Measurements from ENCODE around the gene SYCE3.

Gene SYCE3

DNA sequence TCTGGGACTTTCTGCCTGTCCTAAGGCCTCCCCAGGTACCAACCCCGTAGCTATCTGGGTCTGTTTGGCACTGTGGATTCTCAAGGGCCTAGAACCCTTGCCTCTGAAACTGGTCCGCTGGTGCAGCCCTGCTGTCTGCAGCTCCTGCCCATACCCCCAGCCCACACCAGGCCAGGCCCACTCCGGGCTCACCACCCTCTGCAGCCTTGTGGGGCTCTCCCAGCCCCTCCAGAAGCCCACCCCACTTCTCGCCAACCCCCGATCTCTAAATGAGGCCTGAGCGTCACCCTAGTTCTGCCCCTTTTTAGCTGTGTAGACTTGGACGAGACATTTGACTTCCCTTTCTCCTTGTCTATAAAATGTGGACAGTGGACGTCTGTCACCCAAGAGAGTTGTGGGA is 12.3 kb downstream of the SYCE3 start:
- H3K79me2 ChIP-seq (ENCODE audit: insufficient read depth, low read length), result peaks cover 6% of the 10 kb centered on the region; the same call in 1 of the 2 replicates
- TF ChIP-seq, protein P1, sequence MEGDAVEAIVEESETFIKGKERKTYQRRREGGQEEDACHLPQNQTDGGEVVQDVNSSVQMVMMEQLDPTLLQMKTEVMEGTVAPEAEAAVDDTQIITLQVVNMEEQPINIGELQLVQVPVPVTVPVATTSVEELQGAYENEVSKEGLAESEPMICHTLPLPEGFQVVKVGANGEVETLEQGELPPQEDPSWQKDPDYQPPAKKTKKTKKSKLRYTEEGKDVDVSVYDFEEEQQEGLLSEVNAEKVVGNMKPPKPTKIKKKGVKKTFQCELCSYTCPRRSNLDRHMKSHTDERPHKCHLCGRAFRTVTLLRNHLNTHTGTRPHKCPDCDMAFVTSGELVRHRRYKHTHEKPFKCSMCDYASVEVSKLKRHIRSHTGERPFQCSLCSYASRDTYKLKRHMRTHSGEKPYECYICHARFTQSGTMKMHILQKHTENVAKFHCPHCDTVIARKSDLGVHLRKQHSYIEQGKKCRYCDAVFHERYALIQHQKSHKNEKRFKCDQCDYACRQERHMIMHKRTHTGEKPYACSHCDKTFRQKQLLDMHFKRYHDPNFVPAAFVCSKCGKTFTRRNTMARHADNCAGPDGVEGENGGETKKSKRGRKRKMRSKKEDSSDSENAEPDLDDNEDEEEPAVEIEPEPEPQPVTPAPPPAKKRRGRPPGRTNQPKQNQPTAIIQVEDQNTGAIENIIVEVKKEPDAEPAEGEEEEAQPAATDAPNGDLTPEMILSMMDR (conservative IDR thresholded peaks at IDR 0.05; ENCODE audit: low read length), result no peak
- TF ChIP-seq EZH2phosphoT487 (IDR thresholded peaks at IDR 0.05; ENCODE audit: borderline replicate concordance), result no peak
- H3K4me1 ChIP-seq (ENCODE audit: insufficient read depth, low read length, poor library complexity, severe bottlenecking), result peaks cover 21% of the 10 kb centered on the region

DNA sequence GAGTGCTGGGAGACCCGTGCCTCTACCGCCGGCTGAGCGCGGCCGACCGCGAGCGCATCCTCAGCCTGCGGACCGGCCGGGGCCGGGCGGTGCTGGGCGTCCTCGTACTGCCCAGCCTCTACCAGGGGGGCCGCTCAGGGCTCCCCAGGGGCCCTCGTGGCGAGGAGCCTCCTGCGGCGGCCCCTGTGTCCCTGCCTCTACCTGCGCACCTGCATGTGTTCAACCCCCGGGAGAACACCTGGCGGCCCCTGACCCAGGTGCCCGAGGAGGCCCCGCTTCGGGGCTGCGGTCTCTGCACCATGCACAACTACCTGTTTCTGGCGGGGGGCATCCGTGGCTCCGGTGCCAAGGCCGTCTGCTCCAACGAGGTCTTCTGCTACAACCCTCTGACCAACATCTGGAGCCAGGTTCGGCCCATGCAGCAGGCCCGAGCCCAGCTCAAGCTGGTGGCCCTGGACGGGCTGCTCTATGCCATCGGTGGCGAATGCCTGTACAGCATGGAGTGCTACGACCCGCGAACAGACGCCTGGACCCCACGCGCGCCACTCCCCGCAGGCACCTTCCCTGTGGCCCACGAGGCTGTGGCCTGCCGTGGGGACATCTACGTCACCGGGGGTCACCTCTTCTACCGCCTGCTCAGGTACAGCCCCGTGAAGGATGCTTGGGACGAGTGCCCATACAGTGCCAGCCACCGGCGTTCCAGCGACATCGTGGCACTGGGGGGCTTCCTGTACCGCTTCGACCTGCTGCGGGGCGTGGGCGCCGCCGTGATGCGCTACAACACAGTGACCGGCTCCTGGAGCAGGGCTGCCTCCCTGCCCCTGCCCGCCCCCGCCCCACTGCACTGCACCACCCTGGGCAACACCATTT is 13.6 kb downstream of the SYCE3 start:
- Histone ChIP-seq H2AFZ (ENCODE audit: low read length) (peak overlapping the region; percentile 85), H3K4me2 (ENCODE audit: low read depth, low read length, poor library complexity, severe bottlenecking) (peak overlapping the region; percentile 83)

More for the DNA sequence above, 12.3 kb downstream of the SYCE3 start:
- Histone ChIP-seq H3K4me3 (ENCODE audit: low read length, poor library complexity, severe bottlenecking) (no peak overlapping the region), H2AFZ (ENCODE audit: low read length) (no peak overlapping the region), H3K4me2 (ENCODE audit: low read depth, low read length, poor library complexity, severe bottlenecking) (no peak overlapping the region), H3F3A (ENCODE audit: low read depth) (no peaks in the 10 kb centered on the region), H3K27me3 (ENCODE audit: insufficient read depth, low read length, poor library complexity, severe bottlenecking) (no peaks in the 10 kb centered on the region), H4K20me1 (ENCODE audit: insufficient read depth, low read length, poor library complexity, severe bottlenecking) (no peaks in the 10 kb centered on the region), H3K9me3 (ENCODE audit: insufficient read depth, low read depth, low read length) (no peaks in the 10 kb centered on the region), H3K9ac (ENCODE audit: low read depth, low read length, poor library complexity, severe bottlenecking) (no peak overlapping the region), H3K36me3 (ENCODE audit: insufficient read depth, low read length) (no peaks in the 10 kb centered on the region), H3K9me2 (replicated peaks; ENCODE audit: low read depth, low read length) (no peaks in the 10 kb centered on the region)

DNA sequence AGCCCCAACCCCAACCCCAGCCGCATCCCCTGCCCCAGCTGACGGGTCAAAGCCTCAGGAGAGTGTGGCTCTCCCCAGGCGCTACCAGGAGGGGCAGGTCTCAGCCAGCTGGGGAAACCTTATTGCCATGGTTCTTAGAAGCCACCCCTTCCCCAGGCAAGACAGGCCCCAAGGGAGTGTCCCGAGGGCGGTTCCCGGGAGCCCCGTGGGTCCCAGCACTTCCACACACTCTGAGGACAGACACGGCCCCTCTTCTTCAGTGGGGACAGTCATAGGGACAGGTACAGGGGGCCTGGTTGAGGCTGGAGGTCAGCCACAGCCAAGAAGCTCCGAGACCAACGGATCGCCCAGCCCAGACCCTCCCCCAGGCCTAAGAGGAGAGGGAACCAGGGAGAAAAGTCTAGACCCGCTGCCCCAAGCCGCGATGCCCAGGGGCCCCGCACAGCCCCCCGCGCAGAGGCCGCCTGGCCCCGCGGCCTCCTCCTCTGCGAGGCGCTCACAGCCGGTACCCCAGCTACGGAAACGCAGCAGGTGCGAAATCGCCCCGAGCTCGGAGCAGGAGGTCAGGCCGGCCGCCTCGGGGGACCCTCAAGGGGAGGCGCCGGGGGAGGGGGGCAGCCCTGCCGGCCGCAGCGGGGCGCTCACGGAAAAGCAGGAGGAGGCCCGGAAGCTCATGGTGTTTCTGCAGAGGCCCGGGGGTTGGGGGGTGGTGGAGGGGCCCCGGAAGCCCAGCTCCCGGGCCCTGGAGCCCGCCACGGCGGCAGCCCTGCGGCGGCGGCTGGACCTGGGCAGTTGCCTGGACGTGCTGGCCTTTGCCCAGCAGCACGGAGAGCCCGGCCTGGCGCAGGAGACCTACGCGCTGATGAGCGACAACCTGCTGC is 14.4 kb downstream of the SYCE3 start:
- Histone ChIP-seq H3K9ac (ENCODE audit: low read depth, low read length, poor library complexity, severe bottlenecking) (peak overlapping the region; percentile 77), H3K4me3 (ENCODE audit: low read length, poor library complexity, severe bottlenecking) (peak overlapping the region; percentile 73)
- TF ChIP-seq EZH2phosphoT487 (IDR thresholded peaks at IDR 0.05; ENCODE audit: borderline replicate concordance), result no peak
- TF ChIP-seq, protein P1 (conservative IDR thresholded peaks at IDR 0.05; ENCODE audit: low read length), result peak; percentile 25

More for the DNA sequence above, 13.6 kb downstream of the SYCE3 start:
- Histone ChIP-seq H3K4me1 (ENCODE audit: insufficient read depth, low read length, poor library complexity, severe bottlenecking) (peaks cover 31% of the 10 kb centered on the region), H3K9me2 (replicated peaks; ENCODE audit: low read depth, low read length) (no peaks in the 10 kb centered on the region), H3K9me3 (ENCODE audit: insufficient read depth, low read depth, low read length) (no peaks in the 10 kb centered on the region), H3K4me3 (ENCODE audit: low read length, poor library complexity, severe bottlenecking) (peak overlapping the region; percentile 73), H3K27me3 (ENCODE audit: insufficient read depth, low read length, poor library complexity, severe bottlenecking) (no peaks in the 10 kb centered on the region), H3F3A (ENCODE audit: low read depth) (no peaks in the 10 kb centered on the region), H3K79me2 (ENCODE audit: insufficient read depth, low read length) (peaks cover 6% of the 10 kb centered on the region; the same call in 1 of the 2 replicates), H3K9ac (ENCODE audit: low read depth, low read length, poor library complexity, severe bottlenecking) (peak overlapping the region; percentile 77), H4K20me1 (ENCODE audit: insufficient read depth, low read length, poor library complexity, severe bottlenecking) (no peaks in the 10 kb centered on the region), H3K36me3 (ENCODE audit: insufficient read depth, low read length) (no peaks in the 10 kb centered on the region)
- TF ChIP-seq, protein P1 (conservative IDR thresholded peaks at IDR 0.05; ENCODE audit: low read length), result no peak
- no peak for TF ChIP-seq EZH2phosphoT487 (IDR thresholded peaks at IDR 0.05; ENCODE audit: borderline replicate concordance)

More for the DNA sequence above, 14.4 kb downstream of the SYCE3 start:
- Histone ChIP-seq H3K27me3 (ENCODE audit: insufficient read depth, low read length, poor library complexity, severe bottlenecking) (no peaks in the 10 kb centered on the region), H2AFZ (ENCODE audit: low read length) (peak overlapping the region; percentile 85), H3K9me3 (ENCODE audit: insufficient read depth, low read depth, low read length) (no peaks in the 10 kb centered on the region), H4K20me1 (ENCODE audit: insufficient read depth, low read length, poor library complexity, severe bottlenecking) (no peaks in the 10 kb centered on the region), H3K4me2 (ENCODE audit: low read depth, low read length, poor library complexity, severe bottlenecking) (peak overlapping the region; percentile 83), H3K4me1 (ENCODE audit: insufficient read depth, low read length, poor library complexity, severe bottlenecking) (peaks cover 31% of the 10 kb centered on the region), H3K36me3 (ENCODE audit: insufficient read depth, low read length) (no peaks in the 10 kb centered on the region), H3K9me2 (replicated peaks; ENCODE audit: low read depth, low read length) (no peaks in the 10 kb centered on the region), H3K79me2 (ENCODE audit: insufficient read depth, low read length) (peaks cover 6% of the 10 kb centered on the region; the same call in 1 of the 2 replicates), H3F3A (ENCODE audit: low read depth) (no peaks in the 10 kb centered on the region)

All from Loucy (cell line).